Measurements from ENCODE around the gene RAD51B. TPM values are rescaled to one million over a fixed set of nuclear protein-coding genes. Genes with fewer than 3 reads are reported as not detected.
A peak's percentile ranks its signal among the peaks of the same experiment; 100 is the strongest.

Gene RAD51B
- polyA plus RNA-seq, 3 donors: 3.6 to 11.6 (median 9.4) TPM

DNA sequence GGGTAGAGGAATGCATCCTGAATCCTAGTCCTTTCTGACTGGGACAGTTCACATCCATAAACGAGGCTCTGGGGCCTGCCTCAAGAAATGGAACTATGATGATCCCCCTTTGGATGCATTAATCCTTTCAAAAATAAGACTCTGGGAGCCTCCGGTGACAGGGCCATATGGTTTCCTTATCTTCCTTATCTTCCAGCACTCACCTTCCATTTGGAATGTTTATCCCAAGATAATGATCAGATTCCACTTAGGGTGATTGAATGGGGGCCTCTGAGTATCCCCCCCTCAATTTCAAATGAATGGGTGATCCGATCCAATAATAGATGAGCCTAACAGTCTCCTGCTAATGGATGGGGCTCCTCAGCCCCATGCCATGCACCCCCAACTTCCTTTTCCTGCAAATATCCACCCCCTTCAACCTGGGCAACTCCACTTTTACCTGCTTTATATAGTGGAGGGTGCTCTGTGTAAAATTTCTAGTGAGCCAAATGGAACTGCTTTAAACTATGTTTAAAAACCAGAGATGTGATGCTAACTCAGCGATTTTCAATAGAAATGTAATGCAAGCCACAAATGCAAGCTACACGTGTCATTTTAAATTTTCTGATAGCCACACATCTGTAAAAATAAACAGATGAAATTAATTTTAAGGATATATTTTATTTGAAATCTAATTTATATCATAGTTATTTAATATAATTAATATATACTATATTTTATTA lies 815.5 kb downstream of the RAD51B start:
- Histone ChIP-seq H3K4me1 (ENCODE audit: control insufficient read depth in 1 of 2, insufficient read depth in 2 of 2, low read length in 2 of 2) (peaks cover 36 to 37% of the 10 kb centered on the region in 2 donors), H4K20me1 (ENCODE audit: insufficient read depth, low read length) (no peaks in the 10 kb centered on the region), H3K9me3 (replicated peaks in 1 of 2; ENCODE audit: control insufficient read depth in 1 of 2, insufficient read depth in 1 of 2, low read length in 2 of 2) (no peaks in the 10 kb centered on the region), H3K79me2 (ENCODE audit: insufficient read depth, low read length) (no peaks in the 10 kb centered on the region), H3K9ac (ENCODE audit: insufficient read depth, low read length, poor library complexity, severe bottlenecking) (no peak overlapping the region), H3K4me3 (replicated peaks in 1 of 3; ENCODE audit: low read depth in 2 of 3, low read length in 3 of 3) (no peak overlapping the region), H3K36me3 (replicated peaks in 1 of 2; ENCODE audit: control insufficient read depth in 1 of 2, insufficient read depth in 2 of 2, low read length in 2 of 2) (no peaks in the 10 kb centered on the region), H3K27me3 (ENCODE audit: control insufficient read depth in 2 of 2, insufficient read depth in 2 of 2, low read length in 2 of 2) (peaks cover 0 to 5% of the 10 kb centered on the region in 2 donors), H2AFZ (ENCODE audit: insufficient read depth, low read depth, low read length, poor library complexity, severe bottlenecking) (no peak overlapping the region), H3K4me2 (replicated peaks; ENCODE audit: extremely low read depth, low read length, poor library complexity, severe bottlenecking) (no peak overlapping the region), H3K27ac (ENCODE audit: low read depth in 1 of 2, low read length in 2 of 2) (no peak overlapping the region)
- H3K27me3 Mint-ChIP-seq (ENCODE audit: low read depth in 3 of 3): peaks cover 6 to 11% (median 10%) of the 10 kb centered on the region in 3 donors
- H3K4me3 Mint-ChIP-seq: no peak overlapping the region
- intact Hi-C loops (cut with micrococcal nuclease): no loop called here
- no peak for TF ChIP-seq CTCF (IDR thresholded peaks at IDR 0.05)
- no CpG with 5 or more reads among the region's 5 CpGs for WGBS (ENCODE audit: insufficient coverage)
- H3K27ac Mint-ChIP-seq: no peak overlapping the region
- H3K4me1 Mint-ChIP-seq: peaks cover 13% of the 10 kb centered on the region
- no peak for DNase-seq
- peaks cover 0 to 2% (median 0%) of the 10 kb centered on the region in 7 donors for H3K9me3 Mint-ChIP-seq
- peaks cover 3% of the 10 kb centered on the region in 2 donors for H3K36me3 Mint-ChIP-seq

- H3K4me3 ChIP-seq (replicated peaks in 1 of 3; ENCODE audit: low read depth in 2 of 3, low read length in 3 of 3): no peak overlapping the region
- Mint-ChIP-seq H3K4me3 (no peak overlapping the region), H3K27me3 (ENCODE audit: low read depth in 3 of 3) (peaks cover 2 to 4% (median 3%) of the 10 kb centered on the region in 3 donors), H3K9me3 (peaks cover 6 to 13% (median 12%) of the 10 kb centered on the region in 7 donors), H3K27ac (peak overlapping the region in 2 of 7 donors; percentile 34 to 40), H3K4me1 (peaks cover 13% of the 10 kb centered on the region), H3K36me3 (peaks cover 3 to 6% of the 10 kb centered on the region in 2 donors)
- H3K79me2 ChIP-seq (ENCODE audit: insufficient read depth, low read length): no peaks in the 10 kb centered on the region
- no peak for TF ChIP-seq CTCF (IDR thresholded peaks at IDR 0.05)
- H3K27ac ChIP-seq (ENCODE audit: low read depth in 1 of 2, low read length in 2 of 2): no peak overlapping the region
- H3K36me3 ChIP-seq (replicated peaks in 1 of 2; ENCODE audit: control insufficient read depth in 1 of 2, insufficient read depth in 2 of 2, low read length in 2 of 2): no peaks in the 10 kb centered on the region
- no peaks in the 10 kb centered on the region for H4K20me1 ChIP-seq (ENCODE audit: insufficient read depth, low read length)
- H3K27me3 ChIP-seq (ENCODE audit: control insufficient read depth in 2 of 2, insufficient read depth in 2 of 2, low read length in 2 of 2): no peaks in the 10 kb centered on the region
- no peak overlapping the region for H3K9ac ChIP-seq (ENCODE audit: insufficient read depth, low read length, poor library complexity, severe bottlenecking)
- H2AFZ ChIP-seq (ENCODE audit: insufficient read depth, low read depth, low read length, poor library complexity, severe bottlenecking): no peak overlapping the region
- no peak for DNase-seq
- no peak overlapping the region for H3K4me2 ChIP-seq (replicated peaks; ENCODE audit: extremely low read depth, low read length, poor library complexity, severe bottlenecking)
- WGBS (ENCODE audit: insufficient coverage): 70% methylated on average over 2 of the region's 5 CpGs
- H3K9me3 ChIP-seq (replicated peaks in 1 of 2; ENCODE audit: control insufficient read depth in 1 of 2, insufficient read depth in 1 of 2, low read length in 2 of 2): peaks cover 2 to 13% of the 10 kb centered on the region in 2 donors
- peaks cover 36 to 37% of the 10 kb centered on the region in 2 donors for H3K4me1 ChIP-seq (ENCODE audit: control insufficient read depth in 1 of 2, insufficient read depth in 2 of 2, low read length in 2 of 2)
- intact Hi-C loops (cut with micrococcal nuclease): no loop called here
These were observed 817.0 kb downstream of the RAD51B start for GRCh38 chr14:68636597-68636996.
